K562 (cell line): ENCODE results near the gene PHTF2.

Experiments used
- MAFK ChIP-seq: IDR thresholded peaks from 2 replicates; pipeline ENCODE4 v1.6.1; 2011; ENCODE audit warnings: low read length, improper control_type of control experiment
- NR2F6 ChIP-seq: fragments of 450-650 bp; formaldehyde crosslinking; IDR thresholded peaks from 2 replicates; pipeline ENCODE4 v1.4.0; 2020; ENCODE audit warnings: mild to moderate bottlenecking
- POLR2A ChIP-seq: fragments of 450-650 bp; conservative IDR thresholded peaks from 2 replicates; pipeline ENCODE4 v1.6.1; 2016

GRCh38 chr7:77796109-77796508, 2.5 kb upstream of the PHTF2 start:
- TF ChIP-seq MAFK (no peak), POLR2A (no peak), NR2F6 (CRISPR knock-in tag) (no peak)
